ENCODE data around the gene FMN1.
A peak's percentile ranks its signal among the peaks of the same experiment; 100 is the strongest.

The FMN1 gene

GRCh38 chr15:33089165-33089877, 105.2 kb downstream of the FMN1 start:
- in situ Hi-C loops (cut with MboI; ENCODE audit: low sequenced_read_pairs, unreplicated experiment): no loop called here
- TF ChIP-seq CTCF (IDR thresholded peaks at IDR 0.05; ENCODE audit: borderline replicate concordance, control extremely low read depth, extremely low read depth, insufficient read depth, missing control alignments): no peak
- no peak for DNase-seq (ENCODE audit: low spot score)

GRCh38 chr15:33086500-33087121, 107.9 kb downstream of the FMN1 start:
- in situ Hi-C loops (cut with MboI; ENCODE audit: low sequenced_read_pairs, unreplicated experiment): no loop called here
- TF ChIP-seq CTCF (IDR thresholded peaks at IDR 0.05; ENCODE audit: borderline replicate concordance, control extremely low read depth, extremely low read depth, insufficient read depth, missing control alignments): peak; percentile 20
- DNase-seq (ENCODE audit: low spot score): peak; percentile 34

- no peak for DNase-seq (ENCODE audit: low spot score)
- TF ChIP-seq CTCF (IDR thresholded peaks at IDR 0.05; ENCODE audit: borderline replicate concordance, control extremely low read depth, extremely low read depth, insufficient read depth, missing control alignments): no peak
- in situ Hi-C loops (cut with MboI; ENCODE audit: low sequenced_read_pairs, unreplicated experiment): no loop called here
Measured at GRCh38 chr15:33084661-33085060, 109.9 kb downstream of the FMN1 start.

GRCh38 chr15:33083232-33084081, 111.1 kb downstream of the FMN1 start:
- DNase-seq (ENCODE audit: low spot score): no peak
- TF ChIP-seq CTCF (IDR thresholded peaks at IDR 0.05; ENCODE audit: borderline replicate concordance, control extremely low read depth, extremely low read depth, insufficient read depth, missing control alignments): no peak
- in situ Hi-C loops (cut with MboI; ENCODE audit: low sequenced_read_pairs, unreplicated experiment): no loop called here

- TF ChIP-seq CTCF (IDR thresholded peaks at IDR 0.05; ENCODE audit: borderline replicate concordance, control extremely low read depth, extremely low read depth, insufficient read depth, missing control alignments): no peak
- DNase-seq (ENCODE audit: low spot score): no peak
- in situ Hi-C loops (cut with MboI; ENCODE audit: low sequenced_read_pairs, unreplicated experiment): no loop called here
Measured at GRCh38 chr15:33080006-33080405, 114.5 kb downstream of the FMN1 start.

GRCh38 chr15:33078607-33079006, 115.9 kb downstream of the FMN1 start:
- in situ Hi-C loops (cut with MboI; ENCODE audit: low sequenced_read_pairs, unreplicated experiment): no loop called here
- no peak for TF ChIP-seq CTCF (IDR thresholded peaks at IDR 0.05; ENCODE audit: borderline replicate concordance, control extremely low read depth, extremely low read depth, insufficient read depth, missing control alignments)
- no peak for DNase-seq (ENCODE audit: low spot score)
